Trophoblast cell (in vitro differentiated cells and primary cell): ENCODE data around the gene IFI27L2.

Experiments
- DNase-seq, 2 donors: peaks; one replicate each; pipeline ENCODE4 v3.0.0-alpha.2; 2016
- H2AFZ ChIP-seq: 2 replicates; pipeline ENCODE4 v1.6.1; 2013; ENCODE audit warnings: low read length, moderate library complexity, mild to moderate bottlenecking; ENCODE audit not compliant: insufficient read depth, poor library complexity
- H2AK5ac ChIP-seq: 2 replicates; pipeline ENCODE4 v1.6.1; 2013; ENCODE audit warnings: mild to moderate bottlenecking, low read length
- H2BK120ac ChIP-seq: 2 replicates; pipeline ENCODE4 v1.6.1; 2013; ENCODE audit warnings: low read length, mild to moderate bottlenecking, moderate library complexity; ENCODE audit not compliant: insufficient read depth, poor library complexity
- H2BK12ac ChIP-seq: 2 replicates; pipeline ENCODE4 v1.6.1; 2013; ENCODE audit warnings: mild to moderate bottlenecking, low read length, moderate library complexity
- H2BK5ac ChIP-seq: 2 replicates; pipeline ENCODE4 v1.6.1; 2013; ENCODE audit warnings: low read length, low read depth, moderate library complexity, mild to moderate bottlenecking; ENCODE audit not compliant: poor library complexity
- H3K14ac ChIP-seq: 2 replicates; pipeline ENCODE4 v1.6.1; 2013; ENCODE audit warnings: mild to moderate bottlenecking, low read length
- H3K18ac ChIP-seq: 2 replicates; pipeline ENCODE4 v1.6.1; 2013; ENCODE audit warnings: mild to moderate bottlenecking, low read length
- H3K23ac ChIP-seq: 2 replicates; pipeline ENCODE4 v1.6.1; 2013; ENCODE audit warnings: low read length
- H3K27ac ChIP-seq: 2 replicates; pipeline ENCODE4 v1.5.1; 2013; ENCODE audit warnings: low read depth, mild to moderate bottlenecking, inconsistent platforms, low read length, moderate library complexity
- H3K27me3 ChIP-seq: 2 replicates; pipeline ENCODE4 v1.6.1; 2013; ENCODE audit warnings: inconsistent platforms, mild to moderate bottlenecking, low read length, moderate library complexity; ENCODE audit not compliant: insufficient read depth
- H3K36me3 ChIP-seq, 2 experiments: 1 replicate in 1 of 2; 2 replicates in 1 of 2; pipeline ENCODE4 v1.6.1; 2013; ENCODE audit warnings: low read length in 2 of 2, mild to moderate bottlenecking in 2 of 2, moderate library complexity in 1 of 2; ENCODE audit not compliant: insufficient read depth in 2 of 2, control insufficient read depth in 1 of 2
- H3K4ac ChIP-seq: 2 replicates; pipeline ENCODE4 v1.6.1; 2013; ENCODE audit warnings: low read depth, mild to moderate bottlenecking, low read length, moderate library complexity
- H3K4me1 ChIP-seq, 2 experiments: 1 replicate in 1 of 2; 2 replicates in 1 of 2; pipeline ENCODE4 v1.6.1; 2013; ENCODE audit warnings: low read length in 2 of 2, mild to moderate bottlenecking in 2 of 2, moderate library complexity in 1 of 2; ENCODE audit not compliant: insufficient read depth in 2 of 2, control insufficient read depth in 1 of 2
- H3K4me2 ChIP-seq: 2 replicates; pipeline ENCODE4 v1.6.1; 2013; ENCODE audit warnings: inconsistent platforms, mild to moderate bottlenecking, low read length, moderate library complexity
- H3K4me3 ChIP-seq: 2 replicates; pipeline ENCODE4 v1.5.1; 2013; ENCODE audit warnings: mild to moderate bottlenecking, low read depth, low read length, inconsistent platforms
- H3K79me1 ChIP-seq: one replicate; pipeline ENCODE4 v1.6.1; 2013; ENCODE audit warnings: low read length
- H3K79me2 ChIP-seq: 2 replicates; pipeline ENCODE4 v1.6.1; 2013; ENCODE audit warnings: low read length, mild to moderate bottlenecking; ENCODE audit not compliant: control insufficient read depth, insufficient read depth, poor library complexity
- H3K9ac ChIP-seq: 2 replicates; pipeline ENCODE4 v1.6.1; 2013; ENCODE audit warnings: mild to moderate bottlenecking, low read length
- H3K9me3 ChIP-seq: 2 replicates; pipeline ENCODE4 v1.6.1; 2013; ENCODE audit warnings: low read depth, mild to moderate bottlenecking, control low read depth, inconsistent platforms, low read length; ENCODE audit not compliant: insufficient read depth
- H4K12ac ChIP-seq: 2 replicates; pipeline ENCODE4 v1.6.1; 2013; ENCODE audit warnings: low read depth, mild to moderate bottlenecking, low read length, moderate library complexity
- H4K8ac ChIP-seq: 2 replicates; pipeline ENCODE4 v1.6.1; 2013; ENCODE audit warnings: low read depth, mild to moderate bottlenecking, low read length, moderate library complexity
- H4K91ac ChIP-seq: one replicate; pipeline ENCODE4 v1.6.1; 2013; ENCODE audit warnings: low read depth, mild to moderate bottlenecking, low read length, moderate library complexity
- WGBS: extraction: QIAGEN DNeasy Blood & Tissue Kit; methylation state at CpG from one replicate; pipeline ENCODE4 v1.1.7; 2013; ENCODE audit warnings: missing lambda C conversion rate; ENCODE audit not compliant: insufficient read length, insufficient coverage; ENCODE audit errors: extremely low coverage; 5-methylcytosine and 5-hydroxymethylcytosine counted together

IFI27L2 gene

DNA sequence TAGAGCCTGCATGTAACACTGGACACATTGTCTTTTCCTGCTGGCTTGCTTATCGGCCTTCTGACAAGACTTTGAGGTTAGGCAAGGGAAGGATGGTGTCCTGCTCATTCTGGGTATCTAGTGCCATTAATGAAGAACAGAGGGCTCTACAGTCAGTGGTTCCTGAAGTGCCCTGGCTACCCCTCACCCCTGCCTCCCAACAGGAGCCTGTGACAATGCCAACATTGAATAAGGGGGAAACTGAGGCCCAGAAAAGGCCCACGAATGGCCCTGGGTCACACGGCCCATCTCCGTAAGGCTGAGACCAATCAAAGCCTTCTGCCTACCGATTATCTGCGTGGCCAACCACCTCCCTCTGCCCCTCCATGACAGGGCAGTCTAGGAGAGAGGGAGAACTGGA is 2.1 kb downstream of the IFI27L2 start:
- Histone ChIP-seq H3K9ac (no peak overlapping the region), H3K18ac (no peak overlapping the region), H3K14ac (no peak overlapping the region), H3K27me3 (no peaks in the 10 kb centered on the region), H3K4me2 (no peak overlapping the region), H3K27ac (no peak overlapping the region), H2BK12ac (no peak overlapping the region), H2BK5ac (no peak overlapping the region), H3K23ac (no peak overlapping the region), H3K9me3 (no peaks in the 10 kb centered on the region), H4K8ac (no peak overlapping the region), H3K4ac (no peak overlapping the region), H2AFZ (no peak overlapping the region), H3K36me3 (no peaks in the 10 kb centered on the region), H4K12ac (no peak overlapping the region), H2BK120ac (no peak overlapping the region), H4K91ac (no peak overlapping the region), H3K79me1 (no peaks in the 10 kb centered on the region), H2AK5ac (no peak overlapping the region), H3K4me1 (no peaks in the 10 kb centered on the region), H3K4me3 (no peak overlapping the region), H3K79me2 (no peaks in the 10 kb centered on the region)
- no CpG with 5 or more reads among the region's 6 CpGs for WGBS
- DNase-seq, result no peak

DNA sequence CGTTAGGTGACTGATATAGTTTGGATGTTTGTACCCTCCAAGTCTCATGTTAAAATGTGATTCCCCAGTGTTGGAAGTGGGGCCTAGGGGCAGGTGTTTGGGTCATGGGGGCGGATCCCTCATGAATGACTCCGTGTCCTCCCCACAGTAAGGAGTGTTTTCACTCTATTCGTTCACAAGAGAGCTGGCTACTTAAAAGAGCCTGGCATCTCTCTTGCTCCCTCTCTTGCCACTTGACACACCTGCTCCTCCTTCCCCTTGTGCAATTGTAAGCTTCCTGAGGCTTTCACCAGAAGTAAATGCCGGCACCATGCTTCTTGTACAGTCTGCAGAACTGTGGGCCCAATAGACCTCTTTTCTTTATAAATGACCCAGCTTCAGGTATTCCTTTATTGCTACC is 2.6 kb downstream of the IFI27L2 start:
- Histone ChIP-seq H3K79me2 (no peaks in the 10 kb centered on the region), H3K9ac (no peak overlapping the region), H2AK5ac (no peak overlapping the region), H2AFZ (no peak overlapping the region), H3K27me3 (no peaks in the 10 kb centered on the region), H3K27ac (no peak overlapping the region), H3K79me1 (no peaks in the 10 kb centered on the region), H4K12ac (no peak overlapping the region), H2BK12ac (no peak overlapping the region), H3K4me3 (no peak overlapping the region), H3K4me2 (no peak overlapping the region), H3K18ac (no peak overlapping the region), H2BK120ac (no peak overlapping the region), H4K8ac (no peak overlapping the region), H3K14ac (no peak overlapping the region), H3K4me1 (no peaks in the 10 kb centered on the region), H3K36me3 (no peaks in the 10 kb centered on the region), H3K4ac (no peak overlapping the region), H3K23ac (no peak overlapping the region), H2BK5ac (no peak overlapping the region), H3K9me3 (no peaks in the 10 kb centered on the region), H4K91ac (no peak overlapping the region)
- WGBS, result no CpG with 5 or more reads among the region's 5 CpGs
- no peak for DNase-seq

DNA sequence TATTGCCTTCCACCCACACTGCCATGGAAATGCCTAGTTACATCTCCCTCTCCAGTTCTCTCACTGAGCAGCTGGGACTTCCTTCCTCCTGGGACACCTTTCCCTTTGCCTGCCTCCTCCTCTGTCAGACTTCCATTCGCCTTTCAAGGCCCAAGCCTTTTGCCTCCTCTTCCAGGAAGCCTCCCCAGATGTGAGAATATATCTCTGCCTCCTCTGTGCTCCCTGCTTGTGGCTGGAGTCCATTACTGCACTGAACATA is 3.1 kb downstream of the IFI27L2 start:
- Histone ChIP-seq H3K79me2 (no peaks in the 10 kb centered on the region), H3K14ac (no peak overlapping the region), H3K4me1 (no peaks in the 10 kb centered on the region), H2AFZ (no peak overlapping the region), H3K4ac (no peak overlapping the region), H3K27ac (no peak overlapping the region), H4K12ac (no peak overlapping the region), H3K4me2 (no peak overlapping the region), H2AK5ac (no peak overlapping the region), H3K23ac (no peak overlapping the region), H4K8ac (no peak overlapping the region), H3K18ac (no peak overlapping the region), H4K91ac (no peak overlapping the region), H3K79me1 (no peaks in the 10 kb centered on the region), H2BK5ac (no peak overlapping the region), H3K36me3 (no peaks in the 10 kb centered on the region), H2BK120ac (no peak overlapping the region), H3K9me3 (no peaks in the 10 kb centered on the region), H2BK12ac (no peak overlapping the region), H3K9ac (no peak overlapping the region), H3K4me3 (no peak overlapping the region), H3K27me3 (no peaks in the 10 kb centered on the region)
- DNase-seq, result no peak
- WGBS, result no CpG with 5 or more reads among the region's 1 CpG

DNA sequence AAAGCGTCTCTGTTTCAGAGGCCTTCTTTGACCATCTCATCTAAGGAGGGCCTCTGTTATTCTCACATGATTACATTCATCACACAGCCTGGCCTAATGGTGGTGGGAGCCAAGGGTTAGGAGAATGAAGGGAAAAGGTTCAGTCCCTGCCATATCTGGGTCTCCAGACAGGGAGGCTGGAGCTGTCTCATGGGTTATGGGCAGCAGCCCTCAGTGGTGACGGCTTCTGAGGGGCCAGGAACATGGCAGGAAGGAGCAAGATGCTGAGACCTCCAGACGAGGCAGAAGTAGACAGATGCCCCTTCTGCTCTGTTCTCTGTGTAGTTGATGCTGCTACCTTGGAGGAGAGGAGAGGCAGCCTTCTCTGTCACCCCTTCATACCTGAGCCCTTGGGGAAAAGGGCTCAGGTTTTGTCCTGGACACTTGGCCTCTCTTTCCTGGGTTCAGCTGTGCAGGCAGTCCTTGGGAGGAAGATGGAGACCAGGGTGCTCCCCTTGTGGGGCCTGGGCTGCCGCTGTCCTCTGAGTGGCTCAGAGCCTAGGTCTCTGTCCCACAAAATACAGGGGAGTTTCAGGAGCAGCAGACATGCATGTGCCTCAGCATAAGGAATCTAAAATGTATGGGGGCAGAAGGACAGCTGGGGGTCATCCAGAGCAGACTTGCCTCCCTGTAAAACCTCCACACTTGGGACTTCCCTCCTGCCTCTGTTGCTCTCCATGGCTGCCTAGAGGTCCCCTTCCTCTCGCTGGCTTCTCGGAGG is 3.6 kb downstream of the IFI27L2 start:
- Histone ChIP-seq H3K4me3 (no peak overlapping the region), H4K8ac (no peak overlapping the region), H3K79me2 (no peaks in the 10 kb centered on the region), H3K4me2 (no peak overlapping the region), H3K27me3 (no peaks in the 10 kb centered on the region), H2BK120ac (no peak overlapping the region), H2BK12ac (no peak overlapping the region), H3K9ac (no peak overlapping the region), H3K27ac (no peak overlapping the region), H3K14ac (no peak overlapping the region), H3K36me3 (no peaks in the 10 kb centered on the region), H2BK5ac (no peak overlapping the region), H3K18ac (no peak overlapping the region), H2AFZ (no peak overlapping the region), H4K12ac (no peak overlapping the region), H2AK5ac (no peak overlapping the region), H3K4me1 (no peaks in the 10 kb centered on the region), H3K4ac (no peak overlapping the region), H3K23ac (no peak overlapping the region), H3K9me3 (no peaks in the 10 kb centered on the region), H4K91ac (no peak overlapping the region), H3K79me1 (no peaks in the 10 kb centered on the region)
- no peak for DNase-seq
- WGBS, result no CpG with 5 or more reads among the region's 6 CpGs
